Activated CD4-positive, alpha-beta T cell treated with anti-CD3 and anti-CD28 coated beads, Interleukin-2, amount 50 U/mL, for 24 hours (primary cell): ENCODE data around the gene KRTAP1-4.
"Not testable (repeated sequence)": the region's sequence is repeated elsewhere in the genome, so short reads cannot be mapped to it uniquely, and the experiment has no call there.

Experiments used
- DNase-seq, 2 donors: peaks; one replicate each; pipeline ENCODE4 v3.0.0-alpha.2; 2020; ENCODE audit warnings: low read depth in 1 of 2, low spot score in 1 of 2

KRTAP1-4 gene

GRCh38 chr17:41029633-41030245 is at the start of gene KRTAP1-4:
KRTAP1-4 (minus strand) TSS chr17:41030195; CDS start chr17:41030078, 117 bp downstream.
- no peak for DNase-seq

DNA sequence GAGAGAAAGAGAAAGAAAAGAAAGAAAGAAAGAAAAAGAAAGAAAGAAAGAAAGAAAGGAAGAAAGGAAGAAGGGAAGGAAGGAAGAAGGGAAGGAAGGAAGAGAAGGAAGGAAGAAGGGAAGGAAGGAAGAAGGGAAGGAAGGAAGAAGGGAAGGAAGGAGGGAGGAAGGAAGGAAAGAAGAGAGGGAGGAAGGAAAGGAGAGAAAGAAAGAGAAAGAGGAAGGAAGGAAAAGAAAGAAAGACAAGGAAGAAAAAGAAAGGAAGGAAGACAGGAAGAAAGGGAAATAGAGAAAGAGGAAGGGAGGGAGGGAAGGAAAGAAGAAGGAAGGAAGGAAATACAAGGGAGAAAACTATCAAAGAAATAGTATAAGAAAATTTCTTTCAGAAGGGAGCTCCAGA is 46.8 kb upstream of the KRTAP1-4 start:
- DNase-seq, result no peak

DNA sequence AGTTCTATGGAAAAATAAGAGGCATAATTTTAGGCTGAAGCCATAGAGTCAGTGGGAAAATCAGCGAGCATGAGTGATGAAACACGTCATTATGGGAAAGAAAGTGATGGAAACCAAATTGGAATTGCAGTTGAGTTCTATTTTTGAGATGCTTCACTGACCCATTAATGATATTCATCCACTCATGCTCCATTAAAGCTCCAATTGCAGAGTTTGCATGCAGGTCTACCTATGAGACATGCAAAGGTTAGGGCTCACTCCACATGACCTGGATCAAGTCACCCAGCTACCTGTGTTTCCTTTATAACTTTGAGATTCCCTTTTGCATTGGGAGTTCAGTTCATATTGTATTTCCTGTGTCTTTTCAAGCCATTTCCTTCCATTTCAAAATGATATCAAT is 43.7 kb upstream of the KRTAP1-4 start:
- no peak for DNase-seq

DNA sequence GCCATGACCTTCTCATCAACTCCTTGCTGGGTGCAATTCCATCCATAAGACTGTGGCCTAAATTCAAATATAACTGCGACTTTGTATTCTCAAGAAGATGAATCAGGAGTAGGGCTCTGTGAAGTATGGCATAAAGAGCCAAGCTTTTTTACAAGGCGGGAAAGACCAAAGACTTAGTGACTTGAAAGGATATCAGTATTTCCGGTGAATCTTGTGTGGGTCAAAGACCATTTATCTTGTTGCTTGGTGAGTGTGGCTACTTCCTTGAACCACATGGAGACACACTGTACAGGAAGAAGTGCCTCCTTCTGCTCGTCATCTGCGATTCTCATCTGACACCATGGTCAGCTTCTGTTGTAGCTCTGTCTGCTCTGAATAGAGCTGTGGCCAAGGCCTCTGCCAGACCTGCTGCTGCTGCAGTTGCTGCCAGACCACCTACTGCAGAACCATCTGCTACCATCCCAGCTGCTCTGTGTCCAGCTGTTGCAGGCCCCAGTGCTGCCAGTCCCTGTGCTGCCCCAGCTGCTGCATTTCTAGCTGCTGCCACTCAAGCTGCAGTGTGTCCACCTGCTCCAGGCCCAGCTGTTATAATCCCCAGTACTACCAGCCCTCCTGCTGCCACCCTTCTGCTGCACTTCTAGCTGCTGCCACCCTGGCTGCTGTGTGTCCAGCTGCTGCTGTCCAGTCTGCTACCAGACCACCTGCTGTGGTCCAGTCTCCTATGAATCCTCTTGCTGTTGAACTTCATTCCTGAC is 41.8 kb upstream of the KRTAP1-4 start:
- DNase-seq, result no peak

DNA sequence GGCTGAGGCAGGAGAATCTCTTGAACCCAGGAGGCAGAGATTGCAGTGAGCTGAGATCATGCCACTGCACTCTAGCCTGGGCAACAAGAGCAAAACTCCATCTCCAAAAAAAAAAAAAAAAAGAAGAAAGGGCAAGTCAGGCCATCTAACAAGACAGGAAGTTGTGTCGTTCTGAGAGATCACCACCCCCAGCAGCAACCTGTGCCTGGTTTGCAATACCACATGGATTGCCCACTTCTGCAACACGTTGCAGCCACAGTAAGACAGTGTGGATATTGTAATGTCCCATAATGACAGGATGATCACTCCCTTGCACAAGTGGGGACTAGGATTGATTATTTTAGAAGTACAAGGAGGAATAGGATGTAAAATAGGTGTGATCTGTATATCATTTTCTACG is 39.0 kb upstream of the KRTAP1-4 start:
- no peak for DNase-seq

- no peak for DNase-seq
These were observed 37.3 kb upstream of the KRTAP1-4 start for GRCh38 chr17:41067281-41067680.

DNA sequence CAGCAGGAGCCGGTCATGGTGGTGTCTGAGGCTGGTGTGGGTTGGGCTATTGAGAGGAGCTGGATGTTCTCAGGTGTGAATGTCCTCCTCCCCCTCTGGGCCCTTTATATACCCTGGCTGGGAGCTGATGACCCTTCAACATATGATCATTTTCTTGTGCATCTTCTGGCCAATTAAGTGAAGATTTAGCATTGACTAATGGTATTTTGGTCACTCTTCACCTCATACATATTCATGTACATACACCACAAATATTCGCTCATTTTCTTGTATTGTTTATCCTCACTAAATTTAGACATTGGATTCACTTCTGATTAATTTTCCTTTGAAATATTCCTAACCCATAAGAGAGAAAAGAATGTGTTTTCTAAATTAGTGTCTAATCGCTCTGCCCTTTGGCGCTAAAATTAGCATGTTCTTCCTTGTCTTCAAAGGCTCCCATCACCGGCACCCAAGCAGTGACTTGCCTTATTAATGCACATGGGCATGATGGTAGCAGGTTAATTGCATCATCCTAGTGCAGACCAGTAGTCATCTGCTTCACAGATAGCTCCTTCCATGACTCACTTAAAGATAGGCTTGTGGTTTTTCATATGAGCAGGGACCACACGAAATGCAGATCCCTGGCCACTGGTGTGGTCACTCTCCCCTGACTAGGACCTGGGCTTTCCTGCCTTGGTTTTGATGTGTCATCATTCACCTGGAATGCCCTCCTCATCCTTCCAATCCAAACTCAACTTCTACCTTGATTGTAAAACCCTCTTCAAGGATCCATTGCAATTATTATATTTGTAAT is 36.0 kb upstream of the KRTAP1-4 start, which contains the start of gene KRTAP2-4:
TSS of gene KRTAP2-4 (minus strand) at position 51 of the 796 bp plus-strand sequence. CDS start at position 17, 34 bp downstream.
- DNase-seq, result no peak

GRCh38 chr17:41065016-41065689 is 35.2 kb upstream of the KRTAP1-4 start:
- DNase-seq, result not testable (repeated sequence)

DNA sequence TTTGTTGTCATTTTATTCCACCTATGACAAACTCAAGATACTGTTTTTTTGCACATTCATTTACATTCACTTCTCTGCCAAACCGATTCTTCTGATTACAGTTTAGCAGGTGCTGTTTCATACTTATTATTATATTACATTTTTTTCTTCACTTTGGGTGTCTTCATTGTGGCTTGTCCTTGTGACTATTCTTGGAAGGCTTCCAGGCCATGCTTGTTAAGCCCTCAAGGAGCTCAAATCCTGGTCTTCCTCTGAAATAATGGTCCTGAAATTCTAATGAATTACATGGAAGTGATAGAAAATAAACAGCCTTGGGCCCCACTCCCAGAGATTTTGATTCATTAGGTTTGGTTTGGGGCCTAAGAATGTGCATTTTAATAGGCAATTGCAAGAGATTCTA is 34.3 kb upstream of the KRTAP1-4 start:
- no peak for DNase-seq

GRCh38 chr17:41063449-41063848 is 33.5 kb upstream of the KRTAP1-4 start:
- DNase-seq, result no peak

DNA sequence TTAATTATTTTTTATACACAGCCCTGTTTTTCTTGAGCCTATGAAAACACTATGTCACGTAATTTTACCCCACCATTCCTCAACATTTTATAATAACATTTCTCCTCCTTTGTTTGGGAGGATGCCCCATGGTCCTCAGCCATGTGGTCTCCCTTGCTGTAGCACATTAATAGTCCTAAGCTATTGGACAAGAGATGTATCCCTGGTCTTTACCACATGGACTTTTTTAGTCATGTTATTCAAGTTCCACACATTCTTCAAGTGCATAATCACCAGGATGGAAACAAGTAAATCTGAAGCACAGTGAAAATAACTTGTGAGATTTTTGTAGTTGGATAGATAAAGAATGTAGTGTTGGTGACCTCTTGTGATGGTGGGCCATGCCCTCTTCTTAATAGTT is 32.0 kb upstream of the KRTAP1-4 start:
- no peak for DNase-seq

DNA sequence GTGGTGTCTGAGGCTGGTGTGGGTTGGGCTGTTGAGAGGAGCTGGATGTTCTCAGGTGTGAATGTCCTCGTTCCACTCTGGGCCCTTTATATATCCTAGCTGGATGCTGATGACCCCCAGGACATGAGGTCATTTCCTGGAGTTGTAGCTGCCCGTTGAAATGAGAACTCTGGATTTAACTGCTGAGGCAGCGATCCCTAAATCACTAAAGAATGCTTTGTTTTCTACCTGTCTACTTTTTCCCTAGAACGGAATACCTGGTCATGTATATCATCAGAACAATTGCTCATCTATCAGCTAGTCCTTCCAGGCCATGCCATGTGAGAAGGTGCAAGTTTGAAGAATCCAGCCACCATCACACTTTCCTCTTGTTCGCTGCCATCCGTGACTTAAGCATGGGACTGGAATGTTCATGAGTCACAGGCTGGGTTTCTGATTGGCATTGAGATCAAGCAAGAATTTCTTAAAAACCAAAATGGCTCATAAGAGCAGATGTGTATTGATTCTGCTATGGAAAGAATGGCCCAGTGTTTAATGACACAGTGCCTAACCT is 30.1 kb upstream of the KRTAP1-4 start, which contains the start of gene KRTAP2-3:
TSS of gene KRTAP2-3 (minus strand) at position 63 of the 553 bp plus-strand sequence. CDS start 64 bp downstream, outside the sequence.
- DNase-seq, result no peak

- not testable (repeated sequence) for DNase-seq
These were observed 29.5 kb upstream of the KRTAP1-4 start for GRCh38 chr17:41059276-41060051.

DNA sequence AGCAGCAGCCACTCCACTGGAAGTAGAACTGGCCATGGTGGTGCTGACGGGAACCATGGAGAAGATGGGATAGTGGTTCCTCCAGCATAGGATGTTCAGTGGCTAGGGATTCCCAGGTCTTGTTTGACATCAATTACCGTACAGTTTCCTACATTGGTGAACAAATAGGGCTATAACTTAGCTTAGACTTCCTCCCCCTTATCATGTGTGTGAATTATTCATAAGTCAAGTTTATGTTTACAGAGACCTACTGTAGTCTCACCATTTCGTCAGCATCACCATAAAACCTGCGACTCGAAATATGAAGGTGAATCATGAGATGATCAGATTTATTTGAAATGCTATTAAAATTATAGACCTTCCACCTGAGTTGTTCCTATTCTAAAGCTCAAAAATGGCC is 28.7 kb upstream of the KRTAP1-4 start:
- no peak for DNase-seq

DNA sequence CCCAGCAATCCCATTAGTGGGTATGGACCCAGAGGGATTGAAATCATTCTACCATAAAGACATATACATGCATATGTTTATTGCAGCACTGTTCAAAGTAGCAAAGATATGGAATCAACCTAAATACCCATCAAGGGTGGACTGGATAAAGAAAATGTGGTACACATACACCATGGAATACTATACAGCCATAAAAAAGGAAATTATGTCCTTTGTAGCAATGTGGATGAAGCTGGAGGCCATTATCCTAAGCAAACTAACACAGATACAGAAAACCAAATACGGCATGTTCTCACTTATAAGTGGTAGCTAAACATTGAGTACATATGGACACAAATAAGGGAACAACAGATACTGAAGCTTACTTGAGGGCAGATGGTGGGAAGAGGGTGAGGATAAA is 27.6 kb upstream of the KRTAP1-4 start:
- no peak for DNase-seq

DNA sequence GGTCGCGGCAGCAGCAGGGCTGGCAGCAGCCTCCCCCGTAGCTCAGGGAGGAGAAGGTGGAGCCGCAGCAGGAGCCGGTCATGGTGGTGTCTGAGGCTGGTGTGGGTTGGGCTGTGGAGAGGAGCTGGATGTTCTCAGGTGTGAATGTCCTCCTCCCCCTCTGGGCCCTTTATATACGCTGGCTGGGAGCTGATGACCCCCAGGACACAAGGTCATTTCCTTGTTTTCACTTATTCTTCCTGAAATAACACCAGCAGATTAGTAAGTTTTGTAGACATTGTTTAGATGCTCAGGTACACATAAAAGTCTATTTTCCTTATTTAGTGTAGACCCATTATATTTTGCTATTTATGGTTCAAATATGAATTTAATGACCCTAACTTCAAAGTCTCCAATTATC is 25.1 kb upstream of the KRTAP1-4 start, which contains the start of gene KRTAP2-2:
TSS of gene KRTAP2-2 (minus strand) at position 101 of the 400 bp plus-strand sequence. CDS start at position 82, 19 bp downstream.
- not testable (repeated sequence) for DNase-seq

- not testable (repeated sequence) for DNase-seq
These were observed 24.6 kb upstream of the KRTAP1-4 start for GRCh38 chr17:41054556-41054955.

DNA sequence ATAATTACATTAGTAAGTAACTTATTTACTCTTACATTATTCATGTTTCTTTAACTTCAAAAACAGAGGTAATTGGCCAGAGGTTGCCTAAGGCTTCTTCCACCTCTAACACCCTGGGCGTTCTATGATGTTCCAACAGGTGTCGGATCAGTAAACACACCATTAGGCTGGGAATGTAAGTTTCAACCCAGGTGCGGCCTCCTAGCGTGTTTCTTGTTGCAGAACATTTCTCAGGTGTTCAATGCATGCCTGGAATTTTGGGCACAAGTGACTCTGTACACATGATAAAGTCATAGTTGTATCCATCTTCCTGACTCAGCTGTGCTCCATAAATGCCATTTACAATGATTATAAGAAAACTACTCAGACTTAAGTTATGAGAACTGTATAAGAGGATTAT is 24.0 kb upstream of the KRTAP1-4 start:
- no peak for DNase-seq

- DNase-seq, result no peak
These were observed 22.6 kb upstream of the KRTAP1-4 start for GRCh38 chr17:41052566-41052965.

- no peak for DNase-seq
These were observed 19.1 kb upstream of the KRTAP1-4 start for GRCh38 chr17:41049110-41049509.
